ENCODE data around the gene ARL2BP. TPM values are rescaled to one million over a fixed set of nuclear protein-coding genes. Genes with fewer than 3 reads are reported as not detected.

The ARL2BP gene
- total and polyA plus RNA-seq, 2 of the 4 experiments (the other 2 are of a cell fraction) = 46.9 to 73.7 TPM

GRCh38 chr16:57289391-57290257 is 44.6 kb downstream of the ARL2BP start:
- Histone ChIP-seq H4K91ac (ENCODE audit: insufficient read depth, low read depth, low read length) (no peak overlapping the region), H2AK5ac (ENCODE audit: low read depth, low read length) (no peak overlapping the region), H3K4me3 (ENCODE audit: insufficient read depth, low read depth, low read length) (no peak overlapping the region), H3K27me3 (ENCODE audit: control insufficient read depth, insufficient read depth, low read length) (peaks cover 11% of the 10 kb centered on the region), H4K5ac (ENCODE audit: low read depth, low read length) (no peak overlapping the region), H3K14ac (replicated peaks; ENCODE audit: low read depth, low read length) (no peak overlapping the region), H3K27ac (ENCODE audit: insufficient read depth, low read length) (no peak overlapping the region), H3K4me2 (ENCODE audit: low read depth, low read length) (no peak overlapping the region), H4K8ac (ENCODE audit: low read depth in 2 of 2, low read length in 2 of 2) (no peak overlapping the region), H3K23ac (ENCODE audit: low read depth, low read length) (no peak overlapping the region), H3K36me3 (ENCODE audit: control insufficient read depth, insufficient read depth, low read length) (no peaks in the 10 kb centered on the region), H2BK15ac (ENCODE audit: low read depth, low read length) (no peak overlapping the region), H3K4ac (ENCODE audit: low read depth, low read length) (no peak overlapping the region), H3K4me1 (ENCODE audit: control insufficient read depth, insufficient read depth, low read length) (peaks cover 4% of the 10 kb centered on the region; the same call in 1 of the 2 replicates), H2BK5ac (ENCODE audit: low read depth, low read length, poor library complexity, severe bottlenecking) (no peak overlapping the region), H3K56ac (ENCODE audit: extremely low read depth, insufficient read depth, low read length) (no peak overlapping the region), H3K18ac (ENCODE audit: low read depth, low read length) (no peak overlapping the region), H2BK20ac (ENCODE audit: low read depth, low read length) (no peak overlapping the region), H2AFZ (replicated peaks; ENCODE audit: low read length, poor library complexity) (peak overlapping the region; percentile 41), H2BK120ac (ENCODE audit: low read depth, low read length) (no peak overlapping the region), H3K9me1 (ENCODE audit: insufficient read depth, low read length) (no peaks in the 10 kb centered on the region), H3K9ac (ENCODE audit: low read depth, low read length) (no peak overlapping the region), H4K20me1 (ENCODE audit: insufficient read depth, low read length) (no peaks in the 10 kb centered on the region), H2AK9ac (replicated peaks; ENCODE audit: low read depth, low read length, poor library complexity) (peak overlapping the region; percentile 72), H3K9me3 (ENCODE audit: control insufficient read depth, insufficient read depth, low read length) (no peaks in the 10 kb centered on the region), H3K79me1 (ENCODE audit: low read depth in 1 of 2, low read length in 2 of 2) (no peaks in the 10 kb centered on the region)
- POLR2A ChIA-PET (ENCODE audit: unreplicated experiment) = interaction anchor here (0.6 kb wide), 1 partner anchor 23 kb away, joined by 4 read pairs; no protein-coding TSS in a partner anchor
- dilution Hi-C loops (cut with HindIII; ENCODE audit: low sequenced_read_pairs, unreplicated experiment) = no loop called here
- BruUV-seq (replicated peaks) = no TSS peak
- intact Hi-C loops (cut with micrococcal nuclease) = no loop called here
- CTCF ChIA-PET = no interaction called here
- DNase-seq (no peak), ATAC-seq (ENCODE audit: low read depth) (peak; percentile 46)
- in situ Hi-C loops (cut with MboI; ENCODE audit: low sequenced_read_pairs) = loop anchor here (10.0 kb wide), 1 partner anchor 205 kb away; no protein-coding TSS in a partner anchor
- WGBS, 2 experiments (ENCODE audit: extremely low coverage in 2 of 2, insufficient read length in 1 of 2) = no CpG with 5 or more reads among the region's 14 CpGs
- TF ChIP-seq USF2 (IDR thresholded peaks at IDR 0.05; ENCODE audit: low read depth, low read length) (no peak), CHD1 (IDR thresholded peaks at IDR 0.05; ENCODE audit: low read depth, low read length) (no peak), POLR2A (IDR thresholded peaks at IDR 0.05; ENCODE audit: low read depth, low read length) (no peak), SMC3 (IDR thresholded peaks at IDR 0.05; ENCODE audit: low read depth, low read length) (no peak), MAFK (IDR thresholded peaks at IDR 0.05; ENCODE audit: low read depth, low read length) (no peak), MXI1 (IDR thresholded peaks at IDR 0.05; ENCODE audit: borderline replicate concordance, low read depth, low read length) (no peak), MAZ (IDR thresholded peaks at IDR 0.05; ENCODE audit: borderline replicate concordance, low read depth, low read length) (no peak), RFX5 (IDR thresholded peaks at IDR 0.05; ENCODE audit: low read depth, low read length) (no peak), RCOR1 (IDR thresholded peaks at IDR 0.05; ENCODE audit: insufficient replicate concordance, low read length) (no peak), NFE2L2 (IDR thresholded peaks at IDR 0.05; ENCODE audit: low read depth, low read length) (no peak), ELK1 (IDR thresholded peaks at IDR 0.05; ENCODE audit: borderline replicate concordance, low read depth, low read length) (no peak), BHLHE40 (IDR thresholded peaks at IDR 0.05; ENCODE audit: low read depth, low read length) (no peak), RAD21 (IDR thresholded peaks at IDR 0.05; ENCODE audit: low read length) (no peak), FOS (IDR thresholded peaks at IDR 0.05; ENCODE audit: low read depth, low read length) (no peak), CTCF (conservative IDR thresholded peaks at IDR 0.05; ENCODE audit: low read depth, low read length) (no peak)
